Peyer's patch (tissue), 4 donors: ENCODE data around the gene TLK1. TPM values are rescaled to one million over a fixed set of nuclear protein-coding genes. Genes with fewer than 3 reads are reported as not detected.

ENCODE experiments used
- DNase-seq, 3 donors: peaks; one replicate each; pipeline ENCODE4 v3.0.0-alpha.2; 2017 to 2019
- H3K27ac ChIP-seq, 4 donors: fragments of 200-600 bp; sonication (generic); one replicate each; pipeline ENCODE4 v1.5.1; 2016 to 2019
- H3K27me3 ChIP-seq, 2 donors: fragments of 200-600 bp; sonication (generic); one replicate each; pipeline ENCODE4 v1.5.1; 2019
- H3K36me3 ChIP-seq, 3 donors: fragments of 200-600 bp; sonication (generic); one replicate each; pipeline ENCODE4 v1.5.1; 2016 to 2019
- H3K4me1 ChIP-seq, 4 donors: fragments of 200-600 bp; sonication (generic); one replicate each; pipeline ENCODE4 v1.5.1; 2016 to 2019
- H3K4me3 ChIP-seq, 4 donors: fragments of 200-600 bp; sonication (generic); 1 replicate in 3 of 4; 2 replicates in 1 of 4; pipeline ENCODE4 v1.5.1; 2016 to 2019; ENCODE audit warnings: mild to moderate bottlenecking in 1 of 4
- H3K9me3 ChIP-seq, 4 donors: fragments of 200-600 bp; sonication (generic); one replicate each; pipeline ENCODE4 v1.5.1; 2016 to 2019; ENCODE audit warnings: mild to moderate bottlenecking in 1 of 4
- POLR2A ChIP-seq, 2 donors: fragments of 450-650 bp; IDR thresholded peaks; one replicate each; pipeline ENCODE4 v1.5.1; 2017; ENCODE audit warnings: antibody characterized with exemption in 2 of 2, mild to moderate bottlenecking in 2 of 2, moderate library complexity in 2 of 2
- total RNA-seq, 4 donors: library from RNA; depleted of rRNA; stranded (reverse); fragments of >200 nt; gene quantifications; one replicate each; pipeline ENCODE4 v1.1.0, GENCODE V29; 2016
- TF ChIP-seq, protein P1 (sequence below), 6 experiments: fragments of 450-650 bp in 4 of 6; fragments of 200-600 bp in 2 of 6; sonication (generic) in 1 of 6; IDR thresholded peaks; one replicate each; pipeline ENCODE4 v1.5.1; 2017 to 2019; ENCODE audit warnings: antibody characterized with exemption in 6 of 6, mild to moderate bottlenecking in 3 of 6, moderate library complexity in 1 of 6

The TLK1 gene
- total RNA-seq, 4 donors from 2014 or later, result 26.4 to 99.0 (median 45.0) TPM

DNA sequence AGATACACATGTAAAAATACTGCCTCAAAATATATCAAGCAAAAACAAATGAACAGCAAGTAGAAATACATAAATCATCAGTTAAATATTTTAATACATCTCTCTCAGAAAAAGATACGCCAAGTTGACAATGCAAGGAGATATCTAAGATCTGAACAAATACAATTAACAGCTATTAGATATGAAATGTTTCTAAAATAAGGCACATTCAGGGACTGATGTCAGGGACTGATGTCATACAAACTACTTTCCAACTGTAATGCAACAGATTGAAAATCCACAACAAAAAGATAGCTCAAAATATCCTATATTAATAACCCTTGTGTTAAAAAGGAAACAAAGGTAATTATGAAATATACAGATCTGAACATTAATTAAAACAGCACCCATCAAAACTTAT lies 51.7 kb downstream of the TLK1 start:
- no peaks in the 10 kb centered on the region for H3K4me1 ChIP-seq
- no peaks in the 10 kb centered on the region for H3K36me3 ChIP-seq
- no peak overlapping the region for H3K27ac ChIP-seq
- no peaks in the 10 kb centered on the region for H3K9me3 ChIP-seq
- TF ChIP-seq, protein P1, sequence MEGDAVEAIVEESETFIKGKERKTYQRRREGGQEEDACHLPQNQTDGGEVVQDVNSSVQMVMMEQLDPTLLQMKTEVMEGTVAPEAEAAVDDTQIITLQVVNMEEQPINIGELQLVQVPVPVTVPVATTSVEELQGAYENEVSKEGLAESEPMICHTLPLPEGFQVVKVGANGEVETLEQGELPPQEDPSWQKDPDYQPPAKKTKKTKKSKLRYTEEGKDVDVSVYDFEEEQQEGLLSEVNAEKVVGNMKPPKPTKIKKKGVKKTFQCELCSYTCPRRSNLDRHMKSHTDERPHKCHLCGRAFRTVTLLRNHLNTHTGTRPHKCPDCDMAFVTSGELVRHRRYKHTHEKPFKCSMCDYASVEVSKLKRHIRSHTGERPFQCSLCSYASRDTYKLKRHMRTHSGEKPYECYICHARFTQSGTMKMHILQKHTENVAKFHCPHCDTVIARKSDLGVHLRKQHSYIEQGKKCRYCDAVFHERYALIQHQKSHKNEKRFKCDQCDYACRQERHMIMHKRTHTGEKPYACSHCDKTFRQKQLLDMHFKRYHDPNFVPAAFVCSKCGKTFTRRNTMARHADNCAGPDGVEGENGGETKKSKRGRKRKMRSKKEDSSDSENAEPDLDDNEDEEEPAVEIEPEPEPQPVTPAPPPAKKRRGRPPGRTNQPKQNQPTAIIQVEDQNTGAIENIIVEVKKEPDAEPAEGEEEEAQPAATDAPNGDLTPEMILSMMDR (IDR thresholded peaks at IDR 0.05), result no peak
- TF ChIP-seq POLR2A (IDR thresholded peaks at IDR 0.05), result no peak
- no peaks in the 10 kb centered on the region for H3K27me3 ChIP-seq
- no peak for DNase-seq
- H3K4me3 ChIP-seq, result no peak overlapping the region

DNA sequence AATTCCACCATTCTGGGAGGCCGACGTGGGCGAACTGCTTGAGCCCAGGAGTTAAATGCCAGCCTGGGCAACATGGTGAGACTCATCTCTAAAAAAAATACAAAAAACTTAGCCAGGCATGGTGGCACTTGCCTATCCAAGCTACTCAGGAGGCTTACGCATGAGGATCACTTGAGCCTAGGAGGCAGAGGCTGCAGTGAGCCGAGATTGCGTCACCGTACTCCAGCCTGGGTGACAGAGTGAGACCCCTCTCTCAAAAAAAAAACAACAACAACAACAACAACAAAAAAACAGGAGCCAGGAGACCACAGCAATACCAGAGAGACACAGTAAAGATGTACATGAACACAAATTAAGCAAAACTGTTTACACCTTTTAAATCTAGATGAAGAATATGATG lies 52.9 kb downstream of the TLK1 start:
- Histone ChIP-seq H3K36me3 (no peaks in the 10 kb centered on the region), H3K4me1 (no peaks in the 10 kb centered on the region), H3K27ac (no peak overlapping the region), H3K27me3 (no peaks in the 10 kb centered on the region), H3K4me3 (no peak overlapping the region), H3K9me3 (no peaks in the 10 kb centered on the region)
- TF ChIP-seq, protein P1 (IDR thresholded peaks at IDR 0.05), result no peak
- TF ChIP-seq POLR2A (IDR thresholded peaks at IDR 0.05), result no peak
- no peak for DNase-seq

DNA sequence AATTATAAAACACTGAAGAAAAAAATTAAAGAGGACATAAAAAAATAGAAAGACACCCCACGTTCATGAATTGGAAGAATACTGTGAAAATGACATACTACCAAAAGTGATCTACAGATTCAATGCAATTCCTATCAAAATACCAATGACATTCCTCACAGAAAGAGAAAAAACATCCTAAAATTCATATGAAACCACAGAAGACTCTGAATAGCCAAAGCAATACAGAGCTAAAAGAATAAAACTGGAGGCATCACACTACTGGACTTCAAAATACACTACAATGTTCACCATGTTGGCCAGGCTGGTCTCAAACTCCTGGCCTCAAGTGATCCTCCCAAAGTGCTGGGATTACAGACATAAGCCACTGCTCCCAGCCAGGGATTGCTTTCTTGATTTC lies 56.3 kb downstream of the TLK1 start:
- TF ChIP-seq, protein P1 (IDR thresholded peaks at IDR 0.05), result no peak
- no peak for TF ChIP-seq POLR2A (IDR thresholded peaks at IDR 0.05)

DNA sequence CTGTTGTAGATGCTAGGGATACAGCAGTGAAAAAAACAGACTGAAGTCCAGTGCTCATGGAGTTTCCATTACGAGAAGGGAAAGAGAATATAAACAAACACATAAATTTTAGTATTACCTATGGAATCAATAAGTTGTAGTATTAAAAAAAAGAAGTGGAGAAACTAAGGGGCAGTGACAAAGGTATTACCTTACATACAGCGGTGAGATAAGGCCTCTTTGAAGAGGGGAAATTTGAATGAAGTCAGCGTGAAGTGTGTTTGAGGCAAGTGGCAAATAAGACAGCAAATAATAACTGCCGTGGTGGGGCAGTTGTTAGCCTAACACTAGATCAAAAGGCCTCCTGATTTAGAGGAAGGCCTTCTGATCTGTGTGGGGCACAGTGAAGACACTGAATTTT lies 57.9 kb downstream of the TLK1 start:
- no peak for TF ChIP-seq POLR2A (IDR thresholded peaks at IDR 0.05)
- TF ChIP-seq, protein P1 (IDR thresholded peaks at IDR 0.05), result no peak
- Histone ChIP-seq H3K27me3 (no peaks in the 10 kb centered on the region), H3K36me3 (no peaks in the 10 kb centered on the region), H3K4me1 (no peaks in the 10 kb centered on the region), H3K4me3 (no peak overlapping the region), H3K27ac (no peak overlapping the region), H3K9me3 (peaks cover 0 to 6% (median 0%) of the 10 kb centered on the region in 4 donors)
- DNase-seq, result no peak

More for the DNA sequence above, 56.3 kb downstream of the TLK1 start:
- no peaks in the 10 kb centered on the region for H3K27me3 ChIP-seq
- DNase-seq, result no peak
- no peaks in the 10 kb centered on the region for H3K4me1 ChIP-seq
- H3K9me3 ChIP-seq, result no peaks in the 10 kb centered on the region
- no peak overlapping the region for H3K4me3 ChIP-seq
- H3K27ac ChIP-seq, result no peak overlapping the region
- no peaks in the 10 kb centered on the region for H3K36me3 ChIP-seq

DNA sequence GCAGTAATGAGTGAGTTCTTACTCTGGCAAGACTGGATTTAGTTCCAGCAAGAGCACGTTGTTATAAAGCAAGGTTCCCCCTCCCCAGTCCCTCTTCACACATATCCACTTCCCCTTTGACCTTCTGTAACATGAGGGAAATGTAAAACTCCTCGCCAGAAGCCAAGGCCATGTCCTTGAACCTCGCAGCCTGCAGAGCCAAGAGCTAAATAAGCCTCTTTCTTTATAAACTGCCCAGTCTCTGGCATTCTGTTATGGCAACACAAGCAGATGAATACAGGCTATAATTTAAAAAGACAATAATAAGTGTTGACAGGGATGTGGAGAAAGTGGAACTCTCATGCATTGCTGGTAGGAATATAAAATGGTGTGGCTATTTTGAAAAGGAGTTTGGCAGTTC lies 60.3 kb downstream of the TLK1 start:
- Histone ChIP-seq H3K27ac (no peak overlapping the region), H3K27me3 (no peaks in the 10 kb centered on the region), H3K4me1 (no peaks in the 10 kb centered on the region), H3K9me3 (peaks cover 0 to 6% (median 0%) of the 10 kb centered on the region in 4 donors), H3K4me3 (no peak overlapping the region), H3K36me3 (no peaks in the 10 kb centered on the region)
- DNase-seq, result no peak
- TF ChIP-seq, protein P1 (IDR thresholded peaks at IDR 0.05), result no peak
- TF ChIP-seq POLR2A (IDR thresholded peaks at IDR 0.05), result no peak

DNA sequence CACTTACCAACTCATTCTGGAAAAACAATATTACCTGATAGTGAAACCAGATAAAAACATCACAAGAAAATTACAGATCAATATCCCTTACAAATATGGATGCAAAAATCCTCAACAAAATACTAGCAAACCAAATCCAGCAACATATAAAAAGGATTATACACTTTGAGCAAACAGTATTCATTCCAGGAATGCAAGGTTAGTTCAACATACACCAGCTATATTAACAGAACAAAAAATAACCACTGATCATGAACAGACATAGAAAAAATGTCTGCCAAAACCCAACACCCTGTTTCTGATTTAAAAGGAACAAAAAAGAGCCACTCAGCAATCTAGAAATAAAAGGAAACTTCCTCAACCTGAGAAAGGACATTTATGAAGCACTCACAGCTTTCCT lies 62.1 kb downstream of the TLK1 start:
- no peaks in the 10 kb centered on the region for H3K4me1 ChIP-seq
- H3K27ac ChIP-seq, result no peak overlapping the region
- H3K4me3 ChIP-seq, result no peak overlapping the region
- no peaks in the 10 kb centered on the region for H3K36me3 ChIP-seq
- no peak for DNase-seq
- peaks cover 0 to 6% (median 0%) of the 10 kb centered on the region in 4 donors for H3K9me3 ChIP-seq
- H3K27me3 ChIP-seq, result no peaks in the 10 kb centered on the region
- no peak for TF ChIP-seq POLR2A (IDR thresholded peaks at IDR 0.05)
- TF ChIP-seq, protein P1 (IDR thresholded peaks at IDR 0.05), result no peak
